H9 (cell line): ENCODE results near the gene FLACC1. TPM values are rescaled to one million over a fixed set of nuclear protein-coding genes. Genes with fewer than 3 reads are reported as not detected.

Experiments used
- DNase-seq: peaks from one replicate; pipeline ENCODE4 v3.0.0-alpha.2; 2017
- H2AFZ ChIP-seq: one replicate; pipeline ENCODE4 v1.6.1; 2013; ENCODE audit warnings: mild to moderate bottlenecking, low read length, control low read depth, moderate library complexity
- H2AK5ac ChIP-seq: 2 replicates; pipeline ENCODE4 v1.6.1; 2013; ENCODE audit warnings: low read length, control low read depth, mixed read lengths; ENCODE audit not compliant: insufficient read length
- H2BK120ac ChIP-seq: one replicate; pipeline ENCODE4 v1.6.1; 2013; ENCODE audit warnings: low read depth, mild to moderate bottlenecking, low read length, control low read depth, inconsistent platforms; ENCODE audit not compliant: poor library complexity, severe bottlenecking
- H2BK12ac ChIP-seq: 2 replicates; pipeline ENCODE4 v1.6.1; 2013; ENCODE audit warnings: low read length, control low read depth, mixed read lengths, low read depth; ENCODE audit not compliant: insufficient read length
- H2BK15ac ChIP-seq: 2 replicates; pipeline ENCODE4 v1.6.1; 2013; ENCODE audit warnings: low read depth, low read length, control low read depth
- H2BK20ac ChIP-seq: one replicate; pipeline ENCODE4 v1.6.1; 2013; ENCODE audit warnings: low read depth, mild to moderate bottlenecking, low read length, control low read depth, inconsistent platforms; ENCODE audit not compliant: poor library complexity, severe bottlenecking
- H2BK5ac ChIP-seq: 2 replicates; pipeline ENCODE4 v1.6.1; 2013; ENCODE audit warnings: low read length, control low read depth, mixed read lengths; ENCODE audit not compliant: insufficient read length
- H3K14ac ChIP-seq: 2 replicates; pipeline ENCODE4 v1.6.1; 2013; ENCODE audit warnings: low read length, control low read depth; ENCODE audit not compliant: insufficient read depth
- H3K18ac ChIP-seq: 2 replicates; pipeline ENCODE4 v1.6.1; 2013; ENCODE audit warnings: low read depth, mild to moderate bottlenecking, mixed read lengths, low read length, control low read depth; ENCODE audit not compliant: insufficient read length
- H3K23ac ChIP-seq: 2 replicates; pipeline ENCODE4 v1.6.1; 2013; ENCODE audit warnings: low read length, control low read depth, mixed read lengths, low read depth; ENCODE audit not compliant: insufficient read length
- H3K23me2 ChIP-seq: 2 replicates; pipeline ENCODE4 v1.6.1; 2013; ENCODE audit warnings: low read depth, mild to moderate bottlenecking, mixed read lengths, low read length, control low read depth; ENCODE audit not compliant: insufficient read length, poor library complexity, severe bottlenecking
- H3K27ac ChIP-seq: 2 replicates; pipeline ENCODE4 v1.5.1; 2013; ENCODE audit warnings: low read length, control low read depth, mixed read lengths, low read depth; ENCODE audit not compliant: insufficient read length
- H3K27me3 ChIP-seq: 2 replicates; pipeline ENCODE4 v1.6.1; 2013; ENCODE audit warnings: low read length, control low read depth, inconsistent platforms; ENCODE audit not compliant: insufficient read depth
- H3K4ac ChIP-seq: 2 replicates; pipeline ENCODE4 v1.6.1; 2013; ENCODE audit warnings: low read depth, mild to moderate bottlenecking, control low read depth, inconsistent platforms, low read length, moderate library complexity
- H3K4me1 ChIP-seq: 2 replicates; pipeline ENCODE4 v1.6.1; 2013; ENCODE audit warnings: low read length, control low read depth, inconsistent platforms; ENCODE audit not compliant: insufficient read depth
- H3K4me2 ChIP-seq: 2 replicates; pipeline ENCODE4 v1.6.1; 2013; ENCODE audit warnings: low read length, control low read depth, mixed read lengths; ENCODE audit not compliant: insufficient read length, insufficient read depth
- H3K56ac ChIP-seq: 2 replicates; pipeline ENCODE4 v1.6.1; 2013; ENCODE audit warnings: low read depth, mild to moderate bottlenecking, mixed read lengths, low read length, control low read depth; ENCODE audit not compliant: insufficient read length
- H3K79me1 ChIP-seq: 2 replicates; pipeline ENCODE4 v1.6.1; 2013; ENCODE audit warnings: low read depth, mild to moderate bottlenecking, moderate library complexity, low read length, control low read depth, inconsistent platforms; ENCODE audit not compliant: insufficient read depth, poor library complexity, severe bottlenecking
- H3K79me2 ChIP-seq: 2 replicates; pipeline ENCODE4 v1.6.1; 2013; ENCODE audit warnings: low read length, control low read depth, inconsistent platforms; ENCODE audit not compliant: insufficient read depth
- H3K9ac ChIP-seq: 2 replicates; pipeline ENCODE4 v1.6.1; 2013; ENCODE audit warnings: low read length, control low read depth, mixed read lengths; ENCODE audit not compliant: insufficient read length; ENCODE audit errors: extremely low read depth
- H3K9me3 ChIP-seq: one replicate; pipeline ENCODE4 v1.6.1; 2013; ENCODE audit warnings: low read depth, low read length, inconsistent platforms; ENCODE audit not compliant: control insufficient read depth
- H3T11ph ChIP-seq: one replicate; pipeline ENCODE4 v1.6.1; 2013; ENCODE audit warnings: mild to moderate bottlenecking, low read length, control low read depth, inconsistent platforms
- H4K20me1 ChIP-seq: one replicate; pipeline ENCODE4 v1.6.1; 2013; ENCODE audit not compliant: control insufficient read depth, insufficient read length, insufficient read depth
- H4K5ac ChIP-seq: 2 replicates; pipeline ENCODE4 v1.6.1; 2013; ENCODE audit warnings: low read depth, mild to moderate bottlenecking, mixed read lengths, low read length, control low read depth; ENCODE audit not compliant: insufficient read length
- H4K8ac ChIP-seq: replicated peaks from 2 replicates; pipeline ENCODE4 v1.6.1; 2013; ENCODE audit warnings: low read length, control low read depth, mixed read lengths, low read depth; ENCODE audit not compliant: insufficient read length
- H4K91ac ChIP-seq: 2 replicates; pipeline ENCODE4 v1.6.1; 2013; ENCODE audit warnings: low read depth, mild to moderate bottlenecking, moderate library complexity, mixed read lengths, low read length, control low read depth; ENCODE audit not compliant: insufficient read length
- H3K27ac Mint-ChIP-seq, 3 experiments: 2 replicates in 2 of 3; 3 replicates in 1 of 3; pipeline ENCODE4 v1.8.0; 2020 to 2021; ENCODE audit warnings: mixed read lengths in 3 of 3, mild to moderate bottlenecking in 1 of 3, moderate library complexity in 1 of 3
- H3K27me3 Mint-ChIP-seq: 2 replicates; pipeline ENCODE4 v1.8.0; 2021; ENCODE audit warnings: low read depth, mild to moderate bottlenecking, moderate library complexity, mixed read lengths
- H3K36me3 Mint-ChIP-seq, 3 experiments: 2 replicates in 2 of 3; 3 replicates in 1 of 3; pipeline ENCODE4 v1.8.0; 2020 to 2021; ENCODE audit warnings: low read depth in 3 of 3, mixed read lengths in 3 of 3; ENCODE audit not compliant: insufficient read depth in 1 of 3
- H3K4me1 Mint-ChIP-seq, 2 experiments: 2 replicates each; pipeline ENCODE4 v1.8.0; 2020; ENCODE audit warnings: mixed read lengths in 2 of 2
- H3K4me3 Mint-ChIP-seq, 2 experiments: 2 replicates in 1 of 2; 3 replicates in 1 of 2; pipeline ENCODE4 v1.8.0; 2020 to 2021; ENCODE audit warnings: mild to moderate bottlenecking in 2 of 2, mixed read lengths in 2 of 2, moderate library complexity in 1 of 2
- H3K9me3 Mint-ChIP-seq, 2 experiments: 2 replicates in 1 of 2; 3 replicates in 1 of 2; pipeline ENCODE4 v1.8.0; 2020; ENCODE audit warnings: mild to moderate bottlenecking in 2 of 2, mixed read lengths in 2 of 2, moderate library complexity in 1 of 2
- WGBS: extraction: QIAGEN DNeasy Blood & Tissue Kit; methylation state at CpG from one replicate; pipeline ENCODE4 v1.1.7; 2013; ENCODE audit warnings: missing lambda C conversion rate, low lambda C conversion rate, mixed read lengths; ENCODE audit not compliant: insufficient read length; ENCODE audit errors: extremely low coverage; 5-methylcytosine and 5-hydroxymethylcytosine counted together
- total RNA-seq: library from RNA; stranded (reverse); gene quantifications from 2 replicates; pipeline ENCODE4 v1.2.1, GENCODE V29; 2021
- TF ChIP-seq, protein P1 (sequence below): fragments of 200-600 bp; sonication (generic); conservative IDR thresholded peaks from 3 replicates; pipeline ENCODE4 v1.8.0; 2021; ENCODE audit warnings: antibody characterized with exemption, mild to moderate bottlenecking

The FLACC1 gene
- total RNA-seq, 1 experiment from 2014 or later, result 0.42 TPM

DNA sequence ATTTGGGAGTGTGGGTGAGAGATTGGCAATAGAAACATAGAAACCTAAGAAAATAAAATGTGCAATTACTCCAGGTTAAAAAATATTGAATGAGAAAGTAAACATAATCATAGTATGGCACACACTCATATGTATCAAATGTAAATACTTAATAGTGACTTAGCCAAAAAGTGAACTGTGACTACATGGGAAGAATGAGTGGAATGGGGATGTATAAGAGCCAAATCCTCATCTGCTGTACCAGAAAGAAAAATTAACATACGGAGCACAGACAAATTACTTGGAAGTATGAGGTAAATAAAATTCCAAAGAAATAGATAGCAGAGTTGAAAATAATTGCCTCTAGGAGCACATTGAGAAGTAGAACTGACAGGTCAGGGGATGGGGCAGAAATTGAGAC lies 4.0 kb downstream of the FLACC1 start:
- H3K4me1 ChIP-seq, result no peaks in the 10 kb centered on the region
- H4K20me1 ChIP-seq, result no peaks in the 10 kb centered on the region
- no peaks in the 10 kb centered on the region for H3K23me2 ChIP-seq
- H3K4me2 ChIP-seq, result no peak overlapping the region
- H2BK12ac ChIP-seq, result no peak overlapping the region
- H3K79me2 ChIP-seq, result no peaks in the 10 kb centered on the region
- no peak overlapping the region for H3T11ph ChIP-seq
- H3K4me1 Mint-ChIP-seq, result peaks cover 5 to 12% of the 10 kb centered on the region in 2 experiments
- no peak overlapping the region for H4K8ac ChIP-seq
- no peak overlapping the region for H2AFZ ChIP-seq
- H2BK15ac ChIP-seq, result no peak overlapping the region
- no peak overlapping the region for H3K27ac ChIP-seq
- H4K91ac ChIP-seq, result no peak overlapping the region
- no peak overlapping the region for H2BK120ac ChIP-seq
- H4K5ac ChIP-seq, result no peak overlapping the region
- H3K27ac Mint-ChIP-seq, result no peak overlapping the region; a peak in 1 of 7 replicates
- H3K27me3 Mint-ChIP-seq, result no peaks in the 10 kb centered on the region
- no peak overlapping the region for H3K23ac ChIP-seq
- H3K9me3 Mint-ChIP-seq, result no peaks in the 10 kb centered on the region; a peak in 1 of 5 replicates
- H3K79me1 ChIP-seq, result no peaks in the 10 kb centered on the region
- no peak overlapping the region for H2BK20ac ChIP-seq
- no peaks in the 10 kb centered on the region for H3K36me3 Mint-ChIP-seq
- no peak overlapping the region for H3K9ac ChIP-seq
- no peak overlapping the region for H3K4ac ChIP-seq
- TF ChIP-seq, protein P1, sequence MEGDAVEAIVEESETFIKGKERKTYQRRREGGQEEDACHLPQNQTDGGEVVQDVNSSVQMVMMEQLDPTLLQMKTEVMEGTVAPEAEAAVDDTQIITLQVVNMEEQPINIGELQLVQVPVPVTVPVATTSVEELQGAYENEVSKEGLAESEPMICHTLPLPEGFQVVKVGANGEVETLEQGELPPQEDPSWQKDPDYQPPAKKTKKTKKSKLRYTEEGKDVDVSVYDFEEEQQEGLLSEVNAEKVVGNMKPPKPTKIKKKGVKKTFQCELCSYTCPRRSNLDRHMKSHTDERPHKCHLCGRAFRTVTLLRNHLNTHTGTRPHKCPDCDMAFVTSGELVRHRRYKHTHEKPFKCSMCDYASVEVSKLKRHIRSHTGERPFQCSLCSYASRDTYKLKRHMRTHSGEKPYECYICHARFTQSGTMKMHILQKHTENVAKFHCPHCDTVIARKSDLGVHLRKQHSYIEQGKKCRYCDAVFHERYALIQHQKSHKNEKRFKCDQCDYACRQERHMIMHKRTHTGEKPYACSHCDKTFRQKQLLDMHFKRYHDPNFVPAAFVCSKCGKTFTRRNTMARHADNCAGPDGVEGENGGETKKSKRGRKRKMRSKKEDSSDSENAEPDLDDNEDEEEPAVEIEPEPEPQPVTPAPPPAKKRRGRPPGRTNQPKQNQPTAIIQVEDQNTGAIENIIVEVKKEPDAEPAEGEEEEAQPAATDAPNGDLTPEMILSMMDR, result no peak
- H3K18ac ChIP-seq, result no peak overlapping the region
- no peak overlapping the region for H2BK5ac ChIP-seq
- H3K4me3 Mint-ChIP-seq, result no peak overlapping the region
- H3K14ac ChIP-seq, result no peak overlapping the region
- no peak overlapping the region for H3K56ac ChIP-seq
- H3K9me3 ChIP-seq, result no peaks in the 10 kb centered on the region
- H3K27me3 ChIP-seq, result no peaks in the 10 kb centered on the region
- no peak overlapping the region for H2AK5ac ChIP-seq
- WGBS, result no CpG with 5 or more reads among the region's 1 CpG
- DNase-seq, result no peak
